Measurements from ENCODE around the gene MED16. TPM values are rescaled to one million over a fixed set of nuclear protein-coding genes. Genes with fewer than 3 reads are reported as not detected.

The MED16 gene
- total RNA-seq, 1 donor from 2014 or later, result 41.4 TPM

- FAIRE-seq, result no peak
- H4K20me1 ChIP-seq (ENCODE audit: insufficient read depth, low read length), result peaks cover 56% of the 10 kb centered on the region
- H3K27ac Mint-ChIP-seq (ENCODE audit: unreplicated experiment), result no peak overlapping the region
Observed at GRCh38 chr19:901216-902092, 8.5 kb upstream of the MED16 start.

DNA sequence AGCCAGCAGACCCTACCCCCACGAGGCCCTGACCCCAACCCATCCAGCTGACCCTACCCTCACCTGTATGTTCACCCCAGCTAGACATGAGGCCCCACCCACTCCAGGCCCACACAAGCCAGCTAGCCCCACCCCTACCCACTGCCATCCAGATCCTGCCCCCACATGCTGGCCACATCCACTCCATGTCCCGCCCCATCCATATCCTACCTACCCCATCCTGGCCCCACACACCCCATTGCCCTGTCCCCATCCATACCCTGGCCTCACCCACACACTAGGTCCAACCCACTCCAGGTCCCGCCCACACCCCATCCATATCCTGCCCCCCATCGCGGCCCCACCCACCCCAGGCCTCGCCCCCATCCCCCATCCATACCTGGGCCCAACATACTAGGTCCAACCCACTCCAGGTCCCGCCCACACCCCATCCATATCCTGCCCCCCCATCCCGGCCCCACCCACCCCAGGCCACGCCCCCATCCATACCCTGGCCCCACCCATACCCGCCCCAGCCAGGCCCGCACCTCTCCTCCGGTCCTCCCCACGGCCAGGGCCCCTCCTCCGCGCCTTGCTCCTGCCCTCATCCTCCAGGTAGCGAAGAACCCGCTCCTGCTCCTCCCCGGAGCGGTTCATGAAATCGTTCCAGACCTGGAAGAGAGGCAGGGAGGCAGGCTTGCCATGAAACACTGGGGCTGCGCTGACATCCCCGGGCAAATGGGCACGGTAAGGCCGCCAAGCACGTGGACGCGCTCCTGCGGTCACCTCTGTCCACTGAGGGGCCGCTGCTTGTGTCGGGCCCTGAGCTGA is 7.5 kb upstream of the MED16 start:
- peaks cover 4% of the 10 kb centered on the region for H3K36me3 Mint-ChIP-seq (ENCODE audit: low read depth, unreplicated experiment)
- peaks cover 19% of the 10 kb centered on the region for H3K79me2 ChIP-seq (ENCODE audit: insufficient read depth, low read length)
- no peaks in the 10 kb centered on the region for H3K27me3 ChIP-seq (ENCODE audit: insufficient read depth, low read length)
- DNase-seq (ENCODE audit: low read depth) (no peak), FAIRE-seq (no peak)
- peaks cover 3% of the 10 kb centered on the region for H3K36me3 ChIP-seq (ENCODE audit: insufficient read depth, low read length)
- no peak overlapping the region for H3K4me2 ChIP-seq (ENCODE audit: low read length)
- no peaks in the 10 kb centered on the region for H3K4me1 Mint-ChIP-seq (ENCODE audit: low read depth, unreplicated experiment)
- H3K27me3 Mint-ChIP-seq (ENCODE audit: low read depth, unreplicated experiment), result no peaks in the 10 kb centered on the region
- H2AFZ ChIP-seq (ENCODE audit: low read depth, low read length), result no peak overlapping the region
- TF ChIP-seq, protein P1, sequence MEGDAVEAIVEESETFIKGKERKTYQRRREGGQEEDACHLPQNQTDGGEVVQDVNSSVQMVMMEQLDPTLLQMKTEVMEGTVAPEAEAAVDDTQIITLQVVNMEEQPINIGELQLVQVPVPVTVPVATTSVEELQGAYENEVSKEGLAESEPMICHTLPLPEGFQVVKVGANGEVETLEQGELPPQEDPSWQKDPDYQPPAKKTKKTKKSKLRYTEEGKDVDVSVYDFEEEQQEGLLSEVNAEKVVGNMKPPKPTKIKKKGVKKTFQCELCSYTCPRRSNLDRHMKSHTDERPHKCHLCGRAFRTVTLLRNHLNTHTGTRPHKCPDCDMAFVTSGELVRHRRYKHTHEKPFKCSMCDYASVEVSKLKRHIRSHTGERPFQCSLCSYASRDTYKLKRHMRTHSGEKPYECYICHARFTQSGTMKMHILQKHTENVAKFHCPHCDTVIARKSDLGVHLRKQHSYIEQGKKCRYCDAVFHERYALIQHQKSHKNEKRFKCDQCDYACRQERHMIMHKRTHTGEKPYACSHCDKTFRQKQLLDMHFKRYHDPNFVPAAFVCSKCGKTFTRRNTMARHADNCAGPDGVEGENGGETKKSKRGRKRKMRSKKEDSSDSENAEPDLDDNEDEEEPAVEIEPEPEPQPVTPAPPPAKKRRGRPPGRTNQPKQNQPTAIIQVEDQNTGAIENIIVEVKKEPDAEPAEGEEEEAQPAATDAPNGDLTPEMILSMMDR (IDR thresholded peaks at IDR 0.05; ENCODE audit: insufficient read depth, low read depth, low read length), result no peak
- no peak for TF ChIP-seq EZH2 (IDR thresholded peaks at IDR 0.05; ENCODE audit: insufficient read depth, low read length)
- no peaks in the 10 kb centered on the region for H3K9me3 ChIP-seq (ENCODE audit: insufficient read depth, low read depth, low read length)
- no peaks in the 10 kb centered on the region for H3K9me3 Mint-ChIP-seq (ENCODE audit: unreplicated experiment)
- H3K27ac Mint-ChIP-seq (ENCODE audit: unreplicated experiment), result no peak overlapping the region
- H3K4me1 ChIP-seq (ENCODE audit: insufficient read depth, low read length), result peaks cover 5% of the 10 kb centered on the region
- no peak overlapping the region for H3K4me3 Mint-ChIP-seq (ENCODE audit: unreplicated experiment)
- no peak overlapping the region for H3K4me3 ChIP-seq (ENCODE audit: insufficient read depth, low read depth, low read length)
- peaks cover 57% of the 10 kb centered on the region for H4K20me1 ChIP-seq (ENCODE audit: insufficient read depth, low read length)
- no peak overlapping the region for H3K9ac ChIP-seq (ENCODE audit: low read length)
- no peak overlapping the region for H3K27ac ChIP-seq (ENCODE audit: low read depth, low read length)

More at GRCh38 chr19:901216-902092, 8.5 kb upstream of the MED16 start:
- Mint-ChIP-seq H3K9me3 (ENCODE audit: unreplicated experiment) (no peaks in the 10 kb centered on the region), H3K4me1 (ENCODE audit: low read depth, unreplicated experiment) (no peaks in the 10 kb centered on the region), H3K27me3 (ENCODE audit: low read depth, unreplicated experiment) (no peaks in the 10 kb centered on the region), H3K36me3 (ENCODE audit: low read depth, unreplicated experiment) (no peaks in the 10 kb centered on the region), H3K4me3 (ENCODE audit: unreplicated experiment) (no peak overlapping the region)
- no peaks in the 10 kb centered on the region for H3K9me3 ChIP-seq (ENCODE audit: insufficient read depth, low read depth, low read length)
- TF ChIP-seq, protein P1 (IDR thresholded peaks at IDR 0.05; ENCODE audit: insufficient read depth, low read depth, low read length), result no peak
- TF ChIP-seq EZH2 (IDR thresholded peaks at IDR 0.05; ENCODE audit: insufficient read depth, low read length), result no peak
- H3K9ac ChIP-seq (ENCODE audit: low read length), result no peak overlapping the region
- H3K27ac ChIP-seq (ENCODE audit: low read depth, low read length), result no peak overlapping the region
- H3K4me1 ChIP-seq (ENCODE audit: insufficient read depth, low read length), result peaks cover 5% of the 10 kb centered on the region
- no peak overlapping the region for H3K4me2 ChIP-seq (ENCODE audit: low read length)
- H3K36me3 ChIP-seq (ENCODE audit: insufficient read depth, low read length), result peaks cover 3% of the 10 kb centered on the region
- no peaks in the 10 kb centered on the region for H3K27me3 ChIP-seq (ENCODE audit: insufficient read depth, low read length)
- peaks cover 27% of the 10 kb centered on the region for H3K79me2 ChIP-seq (ENCODE audit: insufficient read depth, low read length)
- H3K4me3 ChIP-seq (ENCODE audit: insufficient read depth, low read depth, low read length), result no peak overlapping the region
- H2AFZ ChIP-seq (ENCODE audit: low read depth, low read length), result no peak overlapping the region
- DNase-seq (ENCODE audit: low read depth), result no peak

All from astrocyte (in vitro differentiated cells and primary cell).